Measurements from ENCODE around the gene DCLK1.

Gene DCLK1

GRCh38 chr13:36051082-36051481 lies 80.1 kb downstream of the DCLK1 start:
- DNase-seq (ENCODE audit: low spot score) (no peak), FAIRE-seq (no peak)

GRCh38 chr13:36046672-36047071 lies 84.5 kb downstream of the DCLK1 start:
- DNase-seq (ENCODE audit: low spot score) (no peak), FAIRE-seq (no peak)

DNA sequence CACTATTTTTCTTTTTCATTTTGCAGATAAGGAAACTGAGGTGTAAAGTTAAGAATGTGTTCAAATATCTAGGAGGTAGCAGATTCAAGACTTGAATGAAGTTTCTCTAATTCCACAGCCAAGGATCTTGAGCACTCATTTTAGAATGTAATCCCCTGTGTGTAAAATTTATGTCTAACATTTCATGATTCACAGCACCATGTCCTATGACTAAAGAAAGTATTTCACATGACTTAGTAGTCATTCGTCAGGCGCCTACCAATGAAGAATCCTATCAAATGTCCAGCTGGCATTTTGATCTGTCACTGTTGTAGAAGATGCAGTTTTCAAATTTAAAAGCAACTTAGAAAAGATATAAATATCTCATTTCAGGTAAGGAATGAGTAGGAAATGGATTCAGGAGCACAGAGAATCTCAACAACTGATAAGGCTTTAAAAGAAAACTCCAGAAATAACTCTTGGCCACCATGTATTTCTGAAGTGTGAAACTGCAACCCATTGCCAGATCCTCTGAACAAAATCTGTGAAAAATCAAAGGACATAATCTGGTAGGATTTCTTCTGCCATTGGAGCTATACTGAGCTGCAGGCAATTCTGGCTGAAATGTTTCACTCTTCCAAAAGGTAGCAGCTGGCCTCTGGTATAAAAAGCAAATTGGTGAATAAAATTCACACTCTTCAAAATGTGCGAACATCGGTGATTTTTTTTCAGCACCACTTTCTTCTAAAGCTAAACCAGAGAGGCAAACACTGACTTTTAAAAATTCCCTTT lies 92.2 kb downstream of the DCLK1 start:
- DNase-seq (ENCODE audit: low spot score) (no peak), FAIRE-seq (no peak)

- FAIRE-seq (no peak), DNase-seq (ENCODE audit: low spot score) (no peak)
Measured at GRCh38 chr13:36033035-36033434, 98.1 kb downstream of the DCLK1 start.

DNA sequence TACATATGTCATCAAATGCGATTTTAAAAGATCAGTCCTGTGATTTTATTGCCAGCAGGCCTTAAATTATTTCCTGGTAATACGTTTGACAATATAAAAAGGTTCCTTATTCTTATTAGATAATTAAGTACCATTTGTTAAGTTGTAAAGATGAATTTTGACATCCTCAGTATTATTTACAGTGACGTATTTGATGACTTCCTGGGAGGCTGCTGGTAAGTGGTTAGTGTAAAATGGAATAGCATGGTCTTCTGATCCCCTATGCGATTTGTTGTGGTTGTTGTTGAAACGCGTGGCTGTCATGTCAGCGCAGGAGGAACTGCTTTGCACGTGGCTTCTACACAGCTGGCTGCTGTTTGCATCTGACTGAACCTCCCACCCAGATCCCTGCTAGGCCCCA lies 99.7 kb downstream of the DCLK1 start:
- DNase-seq (ENCODE audit: low spot score) (no peak), FAIRE-seq (no peak)

DNA sequence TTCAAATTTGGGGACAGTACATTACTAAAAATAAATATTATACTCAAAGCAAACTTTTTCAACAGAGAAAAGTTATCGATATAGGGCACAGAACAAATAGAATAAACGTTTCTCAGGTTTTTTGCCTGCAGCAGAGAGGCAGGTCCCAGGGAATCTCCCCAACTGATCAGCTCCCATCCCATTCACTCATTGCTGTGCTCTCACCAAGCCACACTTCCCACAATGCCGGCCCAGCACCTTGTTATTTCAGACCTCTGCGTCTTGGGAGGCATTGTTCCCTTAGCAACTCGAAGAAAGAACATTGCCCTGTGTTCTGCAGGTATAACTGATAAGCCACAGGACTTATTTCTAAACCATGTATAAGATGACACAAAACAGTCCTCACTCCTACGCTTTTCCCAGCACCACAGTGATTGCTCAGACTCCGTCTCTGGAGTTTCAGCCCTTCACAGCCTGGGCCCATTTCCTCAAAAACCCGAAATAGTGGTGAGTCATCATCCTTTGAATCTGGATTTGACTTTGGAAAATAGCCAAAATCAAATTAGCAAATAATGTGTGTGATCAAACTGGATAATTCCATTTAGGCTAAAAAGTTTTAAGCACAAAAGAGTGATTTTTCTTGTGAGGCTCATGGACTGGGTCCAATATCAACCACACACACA lies 100.4 kb downstream of the DCLK1 start:
- DNase-seq (ENCODE audit: low spot score): peak; percentile 21
- FAIRE-seq: no peak

- FAIRE-seq: no peak
- no peak for DNase-seq (ENCODE audit: low spot score)
Measured at GRCh38 chr13:36029166-36029565, 102.0 kb downstream of the DCLK1 start.

- FAIRE-seq: no peak
- DNase-seq (ENCODE audit: low spot score): no peak
Measured at GRCh38 chr13:36028359-36029025, 102.7 kb downstream of the DCLK1 start.

- DNase-seq (ENCODE audit: low spot score): no peak
- FAIRE-seq: no peak
Measured at GRCh38 chr13:36026531-36026930, 104.7 kb downstream of the DCLK1 start.

DNA sequence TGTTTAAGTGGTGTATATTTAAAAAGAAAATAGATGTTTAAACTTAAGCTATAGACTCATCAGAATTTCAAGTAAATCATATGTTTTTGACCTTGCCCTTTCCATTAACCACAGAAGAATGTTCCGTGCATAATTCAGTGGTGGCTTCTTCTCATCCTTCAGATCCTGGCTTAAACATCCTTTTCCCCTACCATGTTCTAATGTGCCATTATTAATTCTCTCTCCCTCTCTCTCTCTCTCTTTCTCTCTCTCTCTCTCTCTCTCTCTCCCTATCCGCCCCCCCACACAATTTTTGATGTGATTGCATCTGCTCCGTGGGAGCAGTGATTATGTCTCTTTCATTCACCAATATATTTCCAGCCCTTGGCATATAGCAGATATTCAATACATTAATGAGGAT lies 116.4 kb downstream of the DCLK1 start:
- DNase-seq (ENCODE audit: low spot score) (no peak), FAIRE-seq (no peak)

GRCh38 chr13:36006894-36007675 lies 124.1 kb downstream of the DCLK1 start:
- no peak for FAIRE-seq
- no peak for DNase-seq (ENCODE audit: low spot score)

DNA sequence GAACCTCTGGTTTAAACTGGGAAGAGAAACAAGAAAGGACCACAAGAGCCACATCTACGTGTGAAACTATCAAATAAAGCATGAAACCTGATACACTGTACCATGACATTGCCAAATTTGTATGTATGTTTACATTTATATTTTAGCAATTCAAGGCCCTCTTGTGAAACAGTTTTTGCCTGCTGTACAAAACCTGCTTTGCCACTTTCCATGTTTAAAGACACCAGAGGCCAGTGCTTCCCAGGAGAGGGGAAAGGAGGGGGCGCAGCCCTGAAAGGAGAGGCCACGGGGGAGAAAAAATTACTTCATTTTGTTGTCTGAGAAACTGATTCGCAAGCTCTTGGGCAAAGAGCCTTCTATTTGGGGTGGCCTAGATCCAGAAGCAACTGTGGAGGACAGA lies 124.8 kb downstream of the DCLK1 start:
- no peak for FAIRE-seq

DNA sequence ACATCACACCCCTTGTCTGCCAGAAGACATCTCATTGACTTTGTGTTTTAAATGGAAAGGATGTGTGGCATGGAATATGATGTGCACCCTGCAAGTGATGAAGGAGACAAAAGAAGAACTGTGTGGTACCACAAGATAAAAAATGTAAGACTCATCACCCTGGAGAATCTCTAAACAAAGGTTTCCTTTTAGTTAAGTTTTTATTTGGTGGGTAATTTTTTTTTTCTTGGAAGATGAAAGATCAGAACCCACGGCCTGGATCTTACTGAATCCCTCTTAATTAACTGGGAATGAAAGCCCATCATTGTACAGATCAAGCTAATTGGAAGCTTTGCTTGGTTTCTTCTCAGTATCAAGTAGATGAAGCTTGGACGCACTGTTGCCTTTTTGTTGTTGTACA lies 129.6 kb downstream of the DCLK1 start:
- DNase-seq (ENCODE audit: low spot score): no peak

More for the DNA sequence above, 124.8 kb downstream of the DCLK1 start:
- DNase-seq (ENCODE audit: low spot score): no peak

DNA sequence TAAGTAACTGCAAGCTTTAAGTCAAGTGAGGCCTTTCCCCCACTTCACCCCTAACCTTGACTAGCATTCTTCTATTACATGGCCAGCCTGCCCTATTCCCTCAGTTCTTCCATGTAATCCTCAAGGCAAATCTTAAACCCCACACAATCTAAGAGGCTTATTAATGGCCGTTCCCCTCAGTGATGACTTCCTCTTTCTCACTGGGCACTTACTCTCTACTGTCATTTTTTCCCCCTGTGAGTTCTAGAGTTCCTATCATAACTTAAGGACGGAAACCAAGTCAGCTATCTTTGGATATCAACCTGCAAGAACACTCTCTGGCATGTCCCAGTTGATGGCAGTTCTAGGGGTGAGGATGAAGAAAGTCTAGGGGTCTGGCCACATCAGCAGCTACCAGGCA lies 131.2 kb downstream of the DCLK1 start:
- DNase-seq (ENCODE audit: low spot score) (no peak), FAIRE-seq (no peak)

More for the DNA sequence above, 129.6 kb downstream of the DCLK1 start:
- no peak for FAIRE-seq

- no peak for DNase-seq (ENCODE audit: low spot score)
Measured at GRCh38 chr13:35996360-35996759, 134.8 kb downstream of the DCLK1 start.

GRCh38 chr13:35995136-35995535 lies 136.0 kb downstream of the DCLK1 start:
- DNase-seq (ENCODE audit: low spot score) (no peak), FAIRE-seq (no peak)

More at GRCh38 chr13:35996360-35996759, 134.8 kb downstream of the DCLK1 start:
- no peak for FAIRE-seq

- DNase-seq (ENCODE audit: low spot score) (peak; percentile 89), FAIRE-seq (peak; percentile 96)
Measured at GRCh38 chr13:35994131-35994966, 136.8 kb downstream of the DCLK1 start.

DNA sequence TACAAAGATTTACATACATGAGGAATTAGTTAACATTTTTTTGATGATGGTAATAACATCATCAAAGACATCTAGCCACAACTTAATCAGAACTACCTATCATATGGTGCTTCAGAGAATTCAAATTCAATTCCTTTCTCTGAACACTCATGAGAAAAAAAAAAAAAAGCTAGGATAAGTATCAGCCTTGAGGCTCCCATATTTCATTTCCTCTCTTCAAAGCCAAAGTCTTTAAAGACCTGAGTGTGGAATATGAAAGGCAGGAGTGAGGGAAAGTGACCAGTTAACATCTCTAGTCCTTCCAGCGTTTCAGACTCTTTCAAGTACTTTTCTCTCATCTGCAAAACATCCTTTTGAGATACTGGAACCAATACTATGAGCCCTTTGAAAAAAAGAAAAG lies 137.5 kb downstream of the DCLK1 start:
- no peak for DNase-seq (ENCODE audit: low spot score)

DNA sequence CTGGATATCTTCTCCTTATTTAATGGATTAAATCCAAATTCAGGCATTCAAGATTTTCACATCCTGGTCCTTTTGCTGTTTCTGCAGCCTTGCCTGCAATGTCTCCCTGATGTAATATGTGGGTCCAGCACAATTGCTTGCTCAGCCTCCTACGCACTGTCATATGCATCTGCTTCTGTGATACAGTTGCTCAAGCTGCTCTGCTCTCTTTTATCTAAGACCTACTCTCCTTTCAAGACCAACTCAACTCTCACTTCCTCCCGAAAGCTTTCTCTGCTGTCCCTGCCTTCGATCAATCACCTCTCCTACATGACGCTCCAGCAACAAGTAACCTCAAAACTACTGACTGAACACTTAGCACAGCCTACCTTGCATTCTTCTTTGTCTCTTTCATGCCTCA lies 138.2 kb downstream of the DCLK1 start:
- DNase-seq (ENCODE audit: low spot score) (no peak), FAIRE-seq (no peak)

More for the DNA sequence above, 137.5 kb downstream of the DCLK1 start:
- FAIRE-seq: no peak

DNA sequence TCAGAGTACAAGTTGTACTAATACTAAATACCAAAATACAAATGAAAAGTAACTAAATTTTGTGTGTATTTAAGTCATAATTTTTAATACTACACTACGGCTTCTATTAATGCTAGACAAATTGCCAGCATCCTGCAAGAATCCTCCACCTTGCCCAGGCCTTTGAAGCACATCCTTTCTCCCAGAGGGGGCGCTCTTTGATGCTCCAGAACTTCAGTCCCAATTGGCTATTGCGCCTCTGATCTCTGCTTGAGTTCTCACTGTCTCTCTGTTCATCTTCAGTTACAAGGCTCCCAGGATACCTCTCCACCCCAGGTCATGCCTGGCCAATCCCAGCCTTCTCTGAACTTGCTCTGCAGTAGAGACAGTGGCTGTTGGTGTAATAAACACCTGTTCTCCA lies 141.0 kb downstream of the DCLK1 start:
- no peak for DNase-seq (ENCODE audit: low spot score)
- FAIRE-seq: no peak

DNA sequence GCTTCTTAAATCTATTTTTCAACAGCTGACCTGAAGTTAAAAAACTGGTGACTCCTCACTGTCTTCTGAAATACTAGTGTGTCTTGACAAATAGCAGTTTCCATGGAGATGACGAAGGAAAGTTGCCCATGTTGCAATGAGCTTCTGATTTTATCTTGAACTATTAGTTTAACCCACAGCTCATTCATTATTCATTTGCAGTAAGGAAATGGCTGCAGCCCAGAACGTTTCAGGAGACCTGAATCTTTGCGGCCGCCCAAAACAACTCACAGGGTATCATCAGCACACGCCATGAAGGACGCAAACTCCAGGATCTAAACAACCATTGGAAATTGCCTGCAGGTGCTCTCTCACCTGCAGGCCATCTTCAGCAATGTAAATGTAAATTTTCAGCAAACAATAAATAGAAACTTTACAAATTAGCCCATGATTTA lies 142.5 kb downstream of the DCLK1 start:
- FAIRE-seq (no peak), DNase-seq (ENCODE audit: low spot score) (no peak)

Data from RCC 7860 (cell line).